ENCODE data around the gene LOXL3. TPM values are rescaled to one million over a fixed set of nuclear protein-coding genes. Genes with fewer than 3 reads are reported as not detected.

LOXL3 gene
- total and polyA plus RNA-seq, 9 donors = 2.3 to 8.5 (median 4.4) TPM

DNA sequence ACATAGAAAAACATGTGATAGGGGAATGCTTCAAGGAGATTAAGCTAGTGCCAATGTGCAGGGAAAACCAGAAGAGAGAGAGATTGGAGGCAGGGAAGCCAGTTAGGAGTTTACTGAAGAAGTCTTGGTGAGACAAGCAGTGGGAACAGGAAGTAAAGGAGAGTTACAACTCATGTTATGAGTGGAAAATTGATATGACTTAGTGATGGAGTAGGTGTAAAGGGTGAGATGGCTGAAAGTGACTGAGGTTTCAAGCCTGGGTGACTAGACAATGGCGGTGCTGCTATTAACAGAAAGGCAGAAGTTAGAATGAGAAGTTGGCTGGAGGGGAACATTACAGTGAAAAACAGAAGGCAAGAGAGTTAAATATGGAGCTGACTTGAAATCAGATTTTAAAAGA lies 17.3 kb upstream of the LOXL3 start:
- WGBS, 3 donors = 75 to 85% (median 83%) methylated on average over 1 of the region's 1 CpG

DNA sequence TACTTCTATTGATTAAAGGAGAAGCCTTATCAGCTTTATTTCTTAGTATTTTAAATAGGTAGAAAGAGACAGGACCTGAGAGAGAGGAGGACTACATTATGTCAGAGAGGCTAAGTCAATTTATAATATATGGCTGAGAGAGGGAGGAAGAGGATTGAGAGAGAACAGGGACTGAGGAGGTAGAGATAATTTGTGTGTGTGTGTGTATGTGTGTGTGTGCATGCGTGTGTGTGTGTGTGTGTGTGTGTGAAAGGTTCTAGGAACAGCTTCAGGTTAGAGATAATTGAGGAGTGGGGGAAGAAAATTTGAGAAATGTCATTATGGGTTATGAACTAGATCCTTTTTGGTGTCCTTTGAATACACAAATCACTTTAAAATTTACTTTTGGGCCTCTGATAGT lies 15.9 kb upstream of the LOXL3 start:
- no peaks in the 10 kb centered on the region for H3K27me3 ChIP-seq
- intact Hi-C loops (cut with DNase I) = no loop called here
- DNase-seq = no peak
- no peaks in the 10 kb centered on the region for H3K4me1 ChIP-seq (ENCODE audit: insufficient read depth)
- H3K9me3 ChIP-seq = no peaks in the 10 kb centered on the region
- no peak overlapping the region for H3K4me3 ChIP-seq
- H3K36me3 ChIP-seq = no peaks in the 10 kb centered on the region
- WGBS, 3 donors = 35 to 88% (median 83%) methylated on average over 1 of the region's 1 CpG
- TF ChIP-seq POLR2A (IDR thresholded peaks at IDR 0.05) (no peak), EP300 (IDR thresholded peaks at IDR 0.05) (no peak)
- TF ChIP-seq, protein P1, sequence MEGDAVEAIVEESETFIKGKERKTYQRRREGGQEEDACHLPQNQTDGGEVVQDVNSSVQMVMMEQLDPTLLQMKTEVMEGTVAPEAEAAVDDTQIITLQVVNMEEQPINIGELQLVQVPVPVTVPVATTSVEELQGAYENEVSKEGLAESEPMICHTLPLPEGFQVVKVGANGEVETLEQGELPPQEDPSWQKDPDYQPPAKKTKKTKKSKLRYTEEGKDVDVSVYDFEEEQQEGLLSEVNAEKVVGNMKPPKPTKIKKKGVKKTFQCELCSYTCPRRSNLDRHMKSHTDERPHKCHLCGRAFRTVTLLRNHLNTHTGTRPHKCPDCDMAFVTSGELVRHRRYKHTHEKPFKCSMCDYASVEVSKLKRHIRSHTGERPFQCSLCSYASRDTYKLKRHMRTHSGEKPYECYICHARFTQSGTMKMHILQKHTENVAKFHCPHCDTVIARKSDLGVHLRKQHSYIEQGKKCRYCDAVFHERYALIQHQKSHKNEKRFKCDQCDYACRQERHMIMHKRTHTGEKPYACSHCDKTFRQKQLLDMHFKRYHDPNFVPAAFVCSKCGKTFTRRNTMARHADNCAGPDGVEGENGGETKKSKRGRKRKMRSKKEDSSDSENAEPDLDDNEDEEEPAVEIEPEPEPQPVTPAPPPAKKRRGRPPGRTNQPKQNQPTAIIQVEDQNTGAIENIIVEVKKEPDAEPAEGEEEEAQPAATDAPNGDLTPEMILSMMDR (IDR thresholded peaks at IDR 0.05) = no peak
- H3K27ac ChIP-seq = no peak overlapping the region

More for the DNA sequence above, 17.3 kb upstream of the LOXL3 start:
- H3K36me3 ChIP-seq = no peaks in the 10 kb centered on the region
- H3K4me1 ChIP-seq (ENCODE audit: insufficient read depth) = no peaks in the 10 kb centered on the region
- H3K27ac ChIP-seq = no peak overlapping the region
- no peak overlapping the region for H3K4me3 ChIP-seq
- TF ChIP-seq EP300 (IDR thresholded peaks at IDR 0.05) (no peak), POLR2A (IDR thresholded peaks at IDR 0.05) (no peak)
- TF ChIP-seq, protein P1 (IDR thresholded peaks at IDR 0.05) = no peak
- intact Hi-C loops (cut with DNase I) = no loop called here
- no peaks in the 10 kb centered on the region for H3K27me3 ChIP-seq
- H3K9me3 ChIP-seq = no peaks in the 10 kb centered on the region
- no peak for DNase-seq

DNA sequence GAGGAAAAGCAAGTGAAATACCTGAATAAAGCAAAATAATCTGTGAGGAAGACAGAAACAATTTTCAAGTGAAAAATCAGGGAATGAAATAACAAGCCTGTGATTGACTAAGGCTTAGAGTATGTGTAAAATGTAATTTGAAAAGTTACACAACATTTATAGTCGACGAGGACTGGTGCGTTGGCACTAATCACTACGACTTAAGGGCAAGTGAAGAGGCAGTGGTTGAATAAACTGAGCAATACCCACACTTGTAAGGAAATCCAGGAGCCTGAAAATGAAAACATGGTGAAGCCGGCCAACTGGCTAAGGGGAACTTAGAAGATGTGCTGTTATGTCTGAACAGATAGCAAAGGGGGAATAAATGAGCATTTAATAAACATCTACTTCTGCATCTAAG lies 14.1 kb upstream of the LOXL3 start:
- WGBS, 3 donors = 72 to 82% (median 77%) methylated on average over 5 of the region's 5 CpGs
- no peaks in the 10 kb centered on the region for H3K27me3 ChIP-seq
- TF ChIP-seq POLR2A (IDR thresholded peaks at IDR 0.05) (no peak), EP300 (IDR thresholded peaks at IDR 0.05) (no peak)
- TF ChIP-seq, protein P1 (IDR thresholded peaks at IDR 0.05) = no peak
- no peak for DNase-seq
- H3K9me3 ChIP-seq = no peaks in the 10 kb centered on the region
- no peaks in the 10 kb centered on the region for H3K4me1 ChIP-seq (ENCODE audit: insufficient read depth)
- H3K4me3 ChIP-seq = no peak overlapping the region
- intact Hi-C loops (cut with DNase I) = no loop called here
- no peak overlapping the region for H3K27ac ChIP-seq
- H3K36me3 ChIP-seq = no peaks in the 10 kb centered on the region

DNA sequence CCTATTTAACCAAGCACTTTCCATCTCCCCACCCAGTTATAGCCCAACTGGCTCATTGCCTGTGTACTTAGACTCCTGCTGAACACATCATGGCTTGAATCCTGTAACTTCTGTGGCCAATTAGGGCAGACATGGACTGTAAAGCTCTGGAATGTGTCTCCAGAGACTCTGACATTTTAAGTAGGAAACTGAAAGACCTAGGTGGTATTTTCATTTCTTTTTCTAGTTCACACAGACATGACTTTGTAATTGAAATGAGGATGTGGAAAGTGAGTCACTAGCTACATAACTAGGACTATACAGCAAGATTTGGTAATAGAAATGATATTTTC lies 13.0 kb upstream of the LOXL3 start:
- no peak for DNase-seq
- no peaks in the 10 kb centered on the region for H3K4me1 ChIP-seq (ENCODE audit: insufficient read depth)
- TF ChIP-seq, protein P1 (IDR thresholded peaks at IDR 0.05) = no peak
- TF ChIP-seq POLR2A (IDR thresholded peaks at IDR 0.05) (no peak), EP300 (IDR thresholded peaks at IDR 0.05) (no peak)
- no peaks in the 10 kb centered on the region for H3K36me3 ChIP-seq
- H3K4me3 ChIP-seq = no peak overlapping the region
- H3K27me3 ChIP-seq = no peaks in the 10 kb centered on the region
- H3K9me3 ChIP-seq = no peaks in the 10 kb centered on the region
- intact Hi-C loops (cut with DNase I) = no loop called here
- no peak overlapping the region for H3K27ac ChIP-seq
